Neural progenitor cell (in vitro differentiated cells): Measurements from ENCODE around the gene LRPAP1.
"Not testable (repeated sequence)": the region's sequence is repeated elsewhere in the genome, so short reads cannot be mapped to it uniquely, and the experiment has no call there.

Experiments used
- CTCF ChIP-seq: fragments of 200-600 bp; sonication (generic); IDR thresholded peaks from 2 replicates; pipeline ENCODE4 v1.5.1; 2017; ENCODE audit warnings: antibody characterized with exemption, mild to moderate bottlenecking
- EZH2 ChIP-seq: fragments of 200-600 bp; sonication (generic); IDR thresholded peaks from 2 replicates; pipeline ENCODE4 v1.6.1; 2017; ENCODE audit warnings: antibody characterized with exemption, mild to moderate bottlenecking, moderate library complexity
- EZH2phosphoT487 ChIP-seq: fragments of 200-600 bp; sonication (generic); IDR thresholded peaks from 2 replicates; pipeline ENCODE4 v1.6.1; 2017; ENCODE audit warnings: antibody characterized with exemption

DNA sequence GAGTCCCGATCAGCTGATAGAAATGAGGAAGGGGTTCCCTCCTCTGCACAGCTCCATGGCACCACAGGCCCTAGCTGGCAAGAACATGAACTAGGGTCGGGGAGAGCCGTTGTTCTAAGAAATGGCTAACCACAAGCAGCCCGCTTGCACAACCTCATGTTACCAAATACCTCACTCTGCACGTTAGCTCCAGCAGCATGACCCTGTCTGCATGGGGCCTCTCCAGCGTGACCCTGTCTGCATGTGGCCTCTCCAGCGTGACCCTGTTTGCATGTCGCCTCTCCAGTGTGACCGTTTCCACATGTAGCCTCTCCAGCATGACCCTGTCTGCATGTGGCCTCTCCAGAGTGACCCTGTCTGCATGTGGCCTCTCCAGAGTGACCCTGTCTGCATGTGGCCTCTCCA lies 24.9 kb upstream of the LRPAP1 start:
- TF ChIP-seq CTCF, EZH2phosphoT487, EZH2: not testable (repeated sequence)
